Astrocyte of the spinal cord (primary cell): Measurements from ENCODE around the gene CEP350.

Source experiments
- DNase-seq: peaks from one replicate; pipeline ENCODE4 v3.0.0; 2011; ENCODE audit warnings: low read depth, low spot score
- H3K4me3 ChIP-seq: 2 replicates; pipeline ENCODE4 v1.5.1; 2011; ENCODE audit warnings: low read depth, mild to moderate bottlenecking, low read length, moderate library complexity
- CTCF ChIP-seq: IDR thresholded peaks from 2 replicates; pipeline ENCODE4 v1.5.1; 2012; ENCODE audit warnings: low read depth, mild to moderate bottlenecking, low read length, inconsistent platforms
- in situ Hi-C: cut with HindIII; loops from 2 replicates; pipeline ENCODE4 v1.10.0; 2017; ENCODE audit warnings: low sequenced_read_pairs

Gene CEP350

DNA sequence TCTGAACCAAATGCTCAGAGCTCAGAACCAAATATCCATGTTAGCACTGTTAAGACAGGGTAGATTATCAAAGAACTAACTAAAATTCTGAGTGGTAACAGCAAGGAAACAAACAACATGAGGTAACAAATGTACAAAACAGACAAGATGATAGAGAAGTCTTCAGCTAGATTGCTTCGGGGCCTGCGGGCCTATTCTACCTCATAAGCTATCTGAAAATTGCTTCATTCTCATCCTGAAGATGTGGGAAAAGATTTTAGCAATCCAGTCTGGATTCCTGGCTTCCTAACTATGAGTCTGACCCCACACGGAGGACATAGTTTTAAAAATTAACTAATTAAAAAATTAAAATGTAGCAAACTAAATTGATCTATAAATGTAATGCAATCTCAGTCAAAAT lies 190.8 kb downstream of the CEP350 start:
- in situ Hi-C loops: no loop called here
- no peak overlapping the region for H3K4me3 ChIP-seq
- no peak for TF ChIP-seq CTCF
- DNase-seq: no peak

DNA sequence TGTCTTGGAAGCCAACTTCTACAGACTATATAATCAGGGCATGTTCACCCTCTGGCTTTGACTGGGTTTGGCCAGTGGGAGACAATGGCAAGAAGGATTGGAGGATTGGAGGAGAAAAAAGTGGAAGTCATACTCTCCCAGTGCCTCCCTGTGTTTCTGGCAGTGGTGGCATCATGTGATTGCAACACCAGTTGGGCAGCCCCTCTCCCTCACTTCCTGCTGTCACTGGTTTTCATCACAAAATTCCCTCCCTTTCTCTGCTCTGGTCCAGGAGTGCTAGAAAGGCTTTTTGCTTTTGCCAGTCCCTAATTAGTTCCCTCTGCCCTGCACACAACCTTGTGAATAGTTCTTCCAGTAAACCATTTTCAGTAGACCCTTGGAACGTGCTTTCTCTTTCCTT lies 196.4 kb downstream of the CEP350 start:
- no peak for DNase-seq
- no peak for TF ChIP-seq CTCF
- no peak overlapping the region for H3K4me3 ChIP-seq
- in situ Hi-C loops: no loop called here

DNA sequence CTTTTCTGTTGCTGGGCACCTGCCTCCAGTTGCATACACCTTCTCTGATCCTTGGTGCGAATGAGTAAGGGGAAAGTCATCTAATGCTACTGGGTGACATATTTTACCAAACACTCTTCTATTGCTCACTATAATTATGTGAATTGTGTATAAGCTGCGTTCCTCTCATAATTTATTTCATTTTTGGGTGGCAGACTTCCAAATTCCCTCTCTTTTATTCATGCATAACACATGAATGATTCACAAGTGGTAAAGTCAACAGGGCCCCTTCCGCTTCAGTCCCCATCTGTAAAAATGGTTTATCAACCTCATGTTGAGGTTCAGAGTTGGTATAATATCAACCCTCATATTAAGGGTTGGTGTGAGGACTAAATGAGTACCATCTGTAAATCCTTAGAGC lies 196.9 kb downstream of the CEP350 start:
- no peak overlapping the region for H3K4me3 ChIP-seq
- in situ Hi-C loops: no loop called here
- TF ChIP-seq CTCF: no peak
- peak; percentile 76 for DNase-seq

GRCh38 chr1:180152588-180152987 lies 198.0 kb downstream of the CEP350 start:
- H3K4me3 ChIP-seq: no peak overlapping the region
- no peak for TF ChIP-seq CTCF
- DNase-seq: no peak
- in situ Hi-C loops: no loop called here

DNA sequence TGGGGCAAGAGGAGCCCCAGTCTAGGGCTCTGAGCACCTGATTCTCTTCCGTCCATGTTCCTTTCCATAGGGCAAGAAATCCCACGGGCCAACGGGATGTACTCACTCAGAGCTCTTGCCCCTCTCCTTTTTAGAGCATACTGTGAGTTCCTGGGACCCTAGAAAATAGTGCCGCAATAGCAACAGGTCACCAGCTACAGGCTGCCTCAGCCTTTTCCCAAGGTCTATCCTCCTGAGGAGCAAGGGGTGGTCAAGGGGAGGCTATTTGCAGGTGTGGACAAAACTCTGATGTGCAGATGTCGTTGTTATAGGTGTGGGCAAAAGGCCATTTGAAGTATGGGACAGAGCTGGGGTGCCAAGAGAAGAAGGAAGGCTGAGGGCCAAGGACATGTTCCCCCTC lies 198.4 kb downstream of the CEP350 start:
- in situ Hi-C loops: no loop called here
- no peak overlapping the region for H3K4me3 ChIP-seq
- no peak for DNase-seq
- TF ChIP-seq CTCF: no peak

GRCh38 chr1:180154003-180154324 lies 199.4 kb downstream of the CEP350 start:
- TF ChIP-seq CTCF: no peak
- DNase-seq: no peak
- H3K4me3 ChIP-seq: peak overlapping the region; percentile 75
- in situ Hi-C loops: no loop called here
